ENCODE measurements around the gene FHOD3. TPM values are rescaled to one million over a fixed set of nuclear protein-coding genes. Genes with fewer than 3 reads are reported as not detected.

The FHOD3 gene
- total RNA-seq, 1 donor from 2014 or later: 5.9 TPM

- no peak for FAIRE-seq
- Mint-ChIP-seq H3K27ac (ENCODE audit: unreplicated experiment) (no peak overlapping the region), H3K9me3 (ENCODE audit: unreplicated experiment) (peaks cover 10% of the 10 kb centered on the region), H3K4me3 (ENCODE audit: unreplicated experiment) (no peak overlapping the region), H3K36me3 (ENCODE audit: low read depth, unreplicated experiment) (peaks cover 3% of the 10 kb centered on the region), H3K4me1 (ENCODE audit: low read depth, unreplicated experiment) (no peaks in the 10 kb centered on the region), H3K27me3 (ENCODE audit: low read depth, unreplicated experiment) (no peaks in the 10 kb centered on the region)
- Histone ChIP-seq H3K27me3 (ENCODE audit: insufficient read depth, low read length) (no peaks in the 10 kb centered on the region), H3K27ac (ENCODE audit: low read depth, low read length) (no peak overlapping the region), H3K79me2 (ENCODE audit: insufficient read depth, low read length) (no peaks in the 10 kb centered on the region), H3K4me1 (ENCODE audit: insufficient read depth, low read length) (no peaks in the 10 kb centered on the region), H2AFZ (ENCODE audit: low read depth, low read length) (no peak overlapping the region), H3K4me2 (ENCODE audit: low read length) (no peak overlapping the region), H3K36me3 (ENCODE audit: insufficient read depth, low read length) (no peaks in the 10 kb centered on the region), H3K9ac (ENCODE audit: low read length) (no peak overlapping the region), H4K20me1 (ENCODE audit: insufficient read depth, low read length) (no peaks in the 10 kb centered on the region), H3K9me3 (ENCODE audit: insufficient read depth, low read depth, low read length) (no peaks in the 10 kb centered on the region), H3K4me3 (ENCODE audit: insufficient read depth, low read depth, low read length) (no peak overlapping the region)
- TF ChIP-seq CTCF (IDR thresholded peaks at IDR 0.05; ENCODE audit: insufficient read depth, low read depth, low read length): no peak
- TF ChIP-seq EZH2 (IDR thresholded peaks at IDR 0.05; ENCODE audit: insufficient read depth, low read length): no peak
- no peak for DNase-seq (ENCODE audit: low read depth)
Measured at GRCh38 chr18:36365836-36366775, 68.6 kb downstream of the FHOD3 start.

GRCh38 chr18:36366994-36367839 is 69.7 kb downstream of the FHOD3 start:
- Mint-ChIP-seq H3K27me3 (ENCODE audit: low read depth, unreplicated experiment) (peaks cover 2% of the 10 kb centered on the region), H3K27ac (ENCODE audit: unreplicated experiment) (no peak overlapping the region), H3K4me3 (ENCODE audit: unreplicated experiment) (no peak overlapping the region), H3K4me1 (ENCODE audit: low read depth, unreplicated experiment) (no peaks in the 10 kb centered on the region), H3K36me3 (ENCODE audit: low read depth, unreplicated experiment) (peaks cover 12% of the 10 kb centered on the region), H3K9me3 (ENCODE audit: unreplicated experiment) (peaks cover 17% of the 10 kb centered on the region)
- H3K9ac ChIP-seq (ENCODE audit: low read length): no peak overlapping the region
- H4K20me1 ChIP-seq (ENCODE audit: insufficient read depth, low read length): no peaks in the 10 kb centered on the region
- no peak for DNase-seq (ENCODE audit: low read depth)
- no peak overlapping the region for H2AFZ ChIP-seq (ENCODE audit: low read depth, low read length)
- no peaks in the 10 kb centered on the region for H3K79me2 ChIP-seq (ENCODE audit: insufficient read depth, low read length)
- TF ChIP-seq EZH2 (IDR thresholded peaks at IDR 0.05; ENCODE audit: insufficient read depth, low read length) (no peak), CTCF (IDR thresholded peaks at IDR 0.05; ENCODE audit: insufficient read depth, low read depth, low read length) (no peak)
- H3K27ac ChIP-seq (ENCODE audit: low read depth, low read length): no peak overlapping the region
- no peak for FAIRE-seq
- H3K4me1 ChIP-seq (ENCODE audit: insufficient read depth, low read length): peaks cover 4% of the 10 kb centered on the region
- H3K9me3 ChIP-seq (ENCODE audit: insufficient read depth, low read depth, low read length): no peaks in the 10 kb centered on the region
- no peak overlapping the region for H3K4me3 ChIP-seq (ENCODE audit: insufficient read depth, low read depth, low read length)
- no peaks in the 10 kb centered on the region for H3K27me3 ChIP-seq (ENCODE audit: insufficient read depth, low read length)
- H3K4me2 ChIP-seq (ENCODE audit: low read length): no peak overlapping the region
- H3K36me3 ChIP-seq (ENCODE audit: insufficient read depth, low read length): no peaks in the 10 kb centered on the region
